AG09309 (cell line): ENCODE results near the gene HECW1.

Source experiments
- DNase-seq: peaks from one replicate; pipeline ENCODE4 v3.0.0-alpha.2; 2010; ENCODE audit warnings: low read depth
- H3K4me3 ChIP-seq: 2 replicates; pipeline ENCODE4 v1.5.1; 2011; ENCODE audit warnings: mild to moderate bottlenecking, low read depth, low read length, moderate library complexity; ENCODE audit not compliant: control insufficient read depth
- CTCF ChIP-seq: IDR thresholded peaks from 2 replicates; pipeline ENCODE4 v1.5.1; 2011; ENCODE audit warnings: mild to moderate bottlenecking, low read depth, low read length, inconsistent platforms; ENCODE audit not compliant: insufficient read depth, control insufficient read depth; ENCODE audit errors: missing control alignments

HECW1 gene

GRCh38 chr7:43274752-43275151 lies 162.3 kb downstream of the HECW1 start:
- no peak for DNase-seq
- H3K4me3 ChIP-seq = no peak overlapping the region
- TF ChIP-seq CTCF = no peak

- DNase-seq = no peak
- TF ChIP-seq CTCF = no peak
- no peak overlapping the region for H3K4me3 ChIP-seq
These were observed 164.1 kb downstream of the HECW1 start for GRCh38 chr7:43276547-43276946.

GRCh38 chr7:43278088-43278644 lies 165.7 kb downstream of the HECW1 start:
- no peak for DNase-seq
- no peak for TF ChIP-seq CTCF

GRCh38 chr7:43281268-43281667 lies 168.8 kb downstream of the HECW1 start:
- no peak overlapping the region for H3K4me3 ChIP-seq
- DNase-seq = no peak

More at GRCh38 chr7:43278088-43278644, 165.7 kb downstream of the HECW1 start:
- no peak overlapping the region for H3K4me3 ChIP-seq

GRCh38 chr7:43283706-43284105 lies 171.3 kb downstream of the HECW1 start:
- no peak for TF ChIP-seq CTCF
- H3K4me3 ChIP-seq = no peak overlapping the region
- DNase-seq = no peak

More at GRCh38 chr7:43281268-43281667, 168.8 kb downstream of the HECW1 start:
- TF ChIP-seq CTCF = no peak

- no peak for TF ChIP-seq CTCF
- no peak overlapping the region for H3K4me3 ChIP-seq
- DNase-seq = no peak
These were observed 177.4 kb downstream of the HECW1 start for GRCh38 chr7:43289826-43290225.

GRCh38 chr7:43290978-43291377 lies 178.5 kb downstream of the HECW1 start:
- DNase-seq = no peak
- H3K4me3 ChIP-seq = no peak overlapping the region
- no peak for TF ChIP-seq CTCF
